HG03025 (cell line): Measurements from ENCODE around the gene CLDN25.
"Not testable (repeated sequence)": the region's sequence is repeated elsewhere in the genome, so short reads cannot be mapped to it uniquely, and the experiment has no call there.

ENCODE experiments used
- ATAC-seq: cut with Tn5 transposase; IDR thresholded peaks from one replicate; pipeline ENCODE4 v1.9.1; 2021; ENCODE audit warnings: mild to moderate bottlenecking, moderate library complexity; ENCODE audit not compliant: unreplicated experiment, low FRiP score

The CLDN25 gene

GRCh38 chr11:113779496-113779895 lies at the start of gene CLDN25:
Gene CLDN25 (plus strand): TSS chr11:113779796. CDS start chr11:113779796, 0 bp downstream.
- no peak for ATAC-seq

- ATAC-seq = no peak
Measured at GRCh38 chr11:113730887-113731726, 48.5 kb upstream of the CLDN25 start.

DNA sequence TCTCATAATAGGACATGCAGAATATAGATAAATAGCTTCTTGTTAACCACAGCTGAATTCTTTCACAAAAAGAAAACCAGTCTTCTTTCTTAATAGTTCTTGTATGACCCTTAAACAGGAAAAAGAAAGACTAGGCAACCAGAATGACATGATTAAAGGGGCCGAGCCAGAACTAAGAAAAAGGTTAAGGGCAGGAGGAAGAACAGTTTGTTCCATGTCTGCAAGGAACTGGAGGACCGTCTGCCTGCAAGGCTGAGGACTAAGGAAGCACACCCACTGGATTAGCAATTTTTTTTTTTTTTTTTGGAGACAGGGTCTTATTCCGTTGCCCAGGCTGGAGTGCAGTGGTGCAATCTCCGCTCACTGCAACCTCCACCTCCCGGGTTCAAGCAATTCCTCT lies 47.5 kb upstream of the CLDN25 start:
- no peak for ATAC-seq

GRCh38 chr11:113736323-113736722 lies 43.3 kb upstream of the CLDN25 start:
- ATAC-seq = no peak

DNA sequence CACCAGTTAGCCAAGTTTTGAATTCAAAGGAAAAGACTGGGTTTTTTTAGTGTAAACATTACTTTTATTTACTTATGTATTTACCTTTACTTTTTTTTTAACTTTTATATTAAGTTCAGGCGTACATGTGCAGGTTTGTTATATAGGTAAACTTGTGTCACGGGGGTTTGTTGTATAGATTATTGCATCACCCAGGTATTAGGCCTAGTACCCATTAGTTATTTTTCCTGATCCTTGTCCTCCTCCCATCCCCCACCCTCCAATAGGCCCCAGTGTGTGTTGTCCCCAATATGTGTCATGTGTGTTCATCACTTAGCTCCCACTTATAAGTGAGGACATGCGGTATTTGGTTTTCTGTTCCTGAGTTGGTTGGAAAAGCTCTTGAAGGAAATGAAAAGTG lies 26.7 kb upstream of the CLDN25 start:
- no peak for ATAC-seq

- ATAC-seq = no peak
Measured at GRCh38 chr11:113760241-113760640, 19.4 kb upstream of the CLDN25 start.

- not testable (repeated sequence) for ATAC-seq
Measured at GRCh38 chr11:113763040-113763439, 16.6 kb upstream of the CLDN25 start.

DNA sequence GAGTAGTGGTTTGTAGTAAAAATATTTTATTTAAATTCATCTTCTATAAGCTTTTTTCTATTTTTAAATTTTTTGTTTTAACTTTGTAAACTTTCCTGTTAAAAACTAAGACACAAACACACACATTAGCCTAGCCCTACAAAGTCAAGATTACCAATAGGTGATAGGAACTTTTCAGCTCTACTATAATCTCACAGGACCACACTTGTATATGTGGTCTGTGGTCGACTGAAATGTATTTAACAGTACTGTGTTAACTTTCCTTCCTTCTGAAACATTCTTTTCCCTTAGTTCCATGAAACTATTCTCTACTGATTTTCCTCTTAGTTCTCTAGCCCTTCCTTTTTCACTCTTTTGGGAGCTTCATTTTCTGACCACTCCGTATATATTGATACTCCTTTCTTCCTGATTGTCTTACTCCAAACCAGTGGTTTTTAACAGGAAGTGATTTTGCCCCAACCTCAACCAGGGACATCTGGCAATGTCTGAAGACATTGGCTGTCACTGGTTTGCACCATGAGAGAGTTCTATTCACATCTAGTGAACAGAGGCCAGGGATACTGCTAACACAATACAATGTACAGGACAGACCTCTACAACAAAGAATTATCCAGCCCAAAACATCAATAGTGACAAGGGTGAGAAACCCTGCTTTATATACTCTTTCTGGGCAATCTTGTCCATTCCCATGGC lies 14.9 kb upstream of the CLDN25 start:
- no peak for ATAC-seq

DNA sequence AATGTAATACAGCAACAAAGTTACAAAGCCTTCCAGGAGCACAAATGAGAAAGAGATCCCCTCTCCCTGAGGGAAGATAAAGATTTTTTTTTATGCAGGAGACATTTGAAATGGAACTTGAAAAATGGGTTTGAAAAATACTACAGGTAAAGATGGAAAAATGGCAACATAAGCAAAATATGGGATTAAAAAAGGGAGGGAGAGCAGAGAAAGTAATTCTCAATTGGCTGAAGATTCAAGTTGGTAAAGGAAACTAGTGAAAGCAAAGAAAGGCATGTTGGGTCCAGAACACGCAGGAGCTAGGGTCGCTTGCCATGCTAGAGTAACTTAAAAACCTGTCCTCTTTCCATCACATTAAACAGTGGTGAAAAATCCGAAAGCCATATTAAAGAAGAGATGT lies 7.6 kb upstream of the CLDN25 start:
- ATAC-seq = no peak

DNA sequence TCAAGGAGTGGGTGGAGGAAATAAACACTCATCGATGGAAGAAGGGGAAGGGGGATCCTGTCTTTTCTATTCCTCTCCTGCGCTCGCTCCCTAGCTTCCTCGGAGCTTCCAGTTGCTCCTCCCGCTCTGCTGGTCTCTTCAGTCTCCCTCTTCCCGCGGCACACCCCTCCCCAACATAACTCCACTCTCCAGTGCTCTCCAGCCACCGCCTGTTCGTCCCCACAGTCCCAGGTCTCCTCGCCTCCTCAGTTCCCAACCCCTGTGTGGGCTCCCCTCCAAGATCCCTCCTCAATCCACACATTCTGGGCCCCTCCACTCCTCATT lies 6.5 kb upstream of the CLDN25 start:
- ATAC-seq = no peak

DNA sequence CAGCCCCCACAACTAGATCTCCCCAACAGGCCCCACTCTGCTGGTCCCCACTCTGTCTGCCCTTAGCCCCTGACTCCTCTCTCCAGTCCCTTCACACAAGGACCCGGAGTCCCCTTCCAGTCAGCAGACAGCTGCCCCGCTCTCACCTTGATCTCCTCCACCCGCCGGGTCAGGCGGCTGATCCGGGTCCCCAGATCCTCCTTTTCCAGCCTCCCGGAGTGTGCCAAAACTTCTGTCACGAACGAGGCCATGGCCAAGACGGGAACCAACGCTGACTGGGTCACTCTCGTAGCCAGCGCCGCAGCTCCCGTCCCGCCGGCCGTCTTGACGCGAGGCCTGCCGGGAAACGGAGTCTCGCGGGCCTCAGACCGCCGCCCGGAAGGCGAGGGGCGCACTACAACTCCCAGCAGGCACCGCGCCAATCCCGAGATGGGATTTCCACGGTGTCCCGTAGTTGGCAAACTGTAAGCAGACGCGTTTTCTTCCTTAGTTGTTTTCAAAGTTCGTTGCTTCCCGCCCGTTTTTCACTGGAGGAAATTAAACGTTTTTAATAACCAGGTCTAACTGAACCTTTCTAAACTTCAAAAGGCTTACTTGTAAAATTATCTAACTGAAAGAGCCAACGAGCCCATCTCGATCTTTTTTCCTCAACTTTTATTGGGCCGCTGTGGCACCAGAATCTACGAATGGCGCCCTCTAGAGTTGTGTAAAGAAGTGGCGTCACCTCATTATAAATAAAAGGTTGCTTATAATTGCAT lies 6.0 kb upstream of the CLDN25 start, which contains the start of gene ZW10:
Gene ZW10 (minus strand): TSS at position 277 of the 758 bp plus-strand sequence. CDS start 26 bp downstream, at position 251.
- ATAC-seq = peak; percentile 97

DNA sequence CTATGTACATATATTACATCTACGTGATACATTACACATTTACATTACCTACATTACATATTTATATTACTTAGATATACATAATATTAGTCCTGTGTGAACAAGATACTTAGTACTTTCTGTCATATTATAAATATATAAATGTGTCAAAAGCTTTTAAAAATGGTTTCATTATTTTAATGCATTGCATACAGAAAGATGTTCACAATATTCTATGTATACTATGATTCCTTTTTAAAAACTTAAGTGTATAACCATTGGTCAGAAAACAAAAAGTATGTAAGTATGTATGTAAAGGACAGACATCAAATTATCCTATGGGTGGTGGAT lies 5.5 kb upstream of the CLDN25 start:
- ATAC-seq = no peak

DNA sequence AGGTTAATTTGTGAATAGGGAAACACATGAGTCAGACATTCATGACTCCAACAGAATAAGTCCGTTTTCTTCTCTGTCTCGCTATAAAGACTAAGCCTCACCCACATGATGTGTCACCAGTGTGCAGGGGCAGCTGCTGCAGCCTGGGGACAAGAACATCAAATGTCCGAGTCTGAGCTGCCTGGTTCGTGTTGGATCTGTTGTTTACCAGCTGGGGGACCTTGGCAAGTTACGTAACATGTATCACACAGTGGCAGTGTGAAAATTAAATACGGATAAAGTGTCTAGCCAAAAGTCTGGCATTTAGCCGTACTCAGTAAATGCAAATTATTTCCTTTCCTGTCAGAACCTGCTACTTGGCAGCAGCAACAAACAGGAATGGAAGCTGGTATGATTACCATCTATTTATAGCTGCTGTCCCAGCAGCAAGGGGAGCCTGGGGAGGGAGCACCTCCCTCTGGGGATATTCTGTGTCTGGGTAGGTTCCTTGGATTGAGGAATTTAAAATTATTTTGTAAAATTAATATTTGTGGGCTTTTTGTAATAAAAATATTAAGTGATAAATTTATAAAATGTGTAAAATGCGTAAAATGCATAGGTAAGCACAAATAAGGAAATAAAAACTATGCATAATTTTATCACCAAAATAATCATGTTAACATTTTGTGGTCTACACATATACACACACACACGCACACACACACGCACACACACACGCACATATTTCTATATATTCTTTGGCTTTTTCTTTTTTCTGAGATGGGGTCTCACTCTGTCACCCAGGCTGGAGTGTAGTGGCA lies 1.3 kb upstream of the CLDN25 start:
- no peak for ATAC-seq

- ATAC-seq = no peak
Measured at GRCh38 chr11:113781682-113782081, 2.1 kb downstream of the CLDN25 start.

- ATAC-seq = no peak
Measured at GRCh38 chr11:113782134-113782533, 2.5 kb downstream of the CLDN25 start.

DNA sequence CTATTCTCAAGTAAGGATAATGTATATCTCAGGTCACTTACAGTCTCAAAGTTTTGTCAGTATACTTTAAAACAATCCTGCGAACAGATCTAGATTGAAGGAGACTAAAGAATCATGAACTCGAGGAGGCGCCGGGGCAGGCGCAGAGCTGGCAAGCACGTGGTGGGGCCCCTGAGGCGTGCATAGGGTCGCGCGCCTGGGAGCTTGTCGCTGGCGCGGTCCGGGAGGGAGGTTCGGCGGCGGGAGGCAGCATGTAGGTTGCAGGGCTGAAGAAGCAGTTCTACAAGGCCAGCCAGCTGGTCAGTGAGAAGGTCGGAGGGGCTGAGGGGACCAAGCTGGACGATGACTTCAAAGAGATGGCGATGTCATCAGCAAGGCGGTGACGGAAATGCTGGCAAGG lies 9.4 kb downstream of the CLDN25 start:
- ATAC-seq = not testable (repeated sequence)

- no peak for ATAC-seq
Measured at GRCh38 chr11:113789675-113790320, 10.2 kb downstream of the CLDN25 start.

DNA sequence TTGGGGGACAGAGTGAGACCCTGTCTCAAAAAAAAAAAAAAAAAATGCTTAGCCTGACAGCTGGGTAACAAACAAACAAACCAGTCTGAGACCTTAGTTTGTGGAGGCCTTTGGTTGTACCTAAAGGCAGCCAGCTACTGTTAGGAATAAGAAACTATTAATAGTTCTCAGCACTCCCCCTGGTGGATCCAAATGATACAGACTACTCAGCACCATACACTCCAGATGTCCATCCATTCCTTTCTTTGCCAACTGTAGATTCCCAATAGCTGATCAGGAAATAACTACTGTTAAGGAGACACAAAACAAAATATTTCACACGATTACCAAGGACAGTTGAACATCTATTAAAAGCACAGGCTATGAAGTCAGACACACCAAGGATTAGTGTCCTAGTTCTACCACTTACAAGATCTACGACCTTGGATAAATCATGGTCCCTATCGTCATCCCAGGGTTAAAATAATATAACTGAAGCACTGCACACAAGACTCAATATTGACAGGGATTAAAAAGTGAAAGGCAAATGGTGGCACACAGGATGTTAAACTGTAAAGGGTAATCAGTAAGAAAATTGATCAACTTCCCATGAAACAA lies 17.2 kb downstream of the CLDN25 start:
- ATAC-seq = peak; percentile 55

- no peak for ATAC-seq
Measured at GRCh38 chr11:113802621-113803020, 23.0 kb downstream of the CLDN25 start.

DNA sequence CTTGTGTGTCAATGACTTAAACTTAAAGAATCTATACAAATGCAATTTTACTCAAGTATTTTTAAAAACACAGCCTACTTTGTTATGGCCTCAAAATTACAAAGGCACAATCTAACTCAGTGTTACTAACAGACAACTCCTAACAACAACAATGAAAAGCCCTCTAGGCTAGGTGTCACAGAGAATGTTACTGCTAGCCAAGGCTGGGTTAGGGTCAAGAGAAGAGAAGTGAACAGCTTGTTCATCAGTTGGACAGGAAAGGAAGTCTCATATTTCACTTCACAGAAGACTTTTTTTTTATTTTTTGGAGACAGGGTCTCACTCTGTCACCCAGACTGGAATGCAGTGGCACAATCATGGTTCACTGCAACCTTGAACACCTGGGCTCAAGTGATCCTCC lies 26.0 kb downstream of the CLDN25 start:
- no peak for ATAC-seq
